NCI-H446 (cell line): Measurements from ENCODE around the gene IPO5.

Experiments used
- DNase-seq, 2 experiments: peaks; one replicate each; lab custom pipeline; 2025; lab: John Stamatoyannopoulos, UW

Gene IPO5

GRCh38 chr13:98059276-98059675, 105.8 kb downstream of the IPO5 start:
- no peak for DNase-seq

- no peak for DNase-seq
These were observed 106.8 kb downstream of the IPO5 start for GRCh38 chr13:98060282-98060681.

- DNase-seq: no peak
These were observed 112.0 kb downstream of the IPO5 start for GRCh38 chr13:98065468-98065867.

GRCh38 chr13:98066636-98067035, 113.2 kb downstream of the IPO5 start:
- DNase-seq: no peak

GRCh38 chr13:98068521-98068920, 115.0 kb downstream of the IPO5 start:
- no peak for DNase-seq

- no peak for DNase-seq
These were observed 116.5 kb downstream of the IPO5 start for GRCh38 chr13:98069985-98070384.

GRCh38 chr13:98071316-98071715, 117.8 kb downstream of the IPO5 start:
- DNase-seq: no peak

GRCh38 chr13:98072476-98072875, 119.0 kb downstream of the IPO5 start:
- DNase-seq: no peak
